H7 (cell line): ENCODE results near the gene TMEM54. TPM values are rescaled to one million over a fixed set of nuclear protein-coding genes. Genes with fewer than 3 reads are reported as not detected.
"Not testable (repeated sequence)": the region's sequence is repeated elsewhere in the genome, so short reads cannot be mapped to it uniquely, and the experiment has no call there.

Experiments
- DNase-seq: peaks from one replicate; pipeline ENCODE4 v3.0.0; 2012
- H3K27me3 ChIP-seq: 2 replicates; pipeline ENCODE4 v1.6.0; 2011; ENCODE audit warnings: mild to moderate bottlenecking, low read length; ENCODE audit not compliant: control insufficient read depth, insufficient read depth
- H3K36me3 ChIP-seq: replicated peaks from 2 replicates; pipeline ENCODE4 v1.5.1; 2011; ENCODE audit warnings: low read length; ENCODE audit not compliant: control insufficient read depth, insufficient read depth
- H3K4me3 ChIP-seq: 2 replicates; pipeline ENCODE4 v1.5.1; 2011; ENCODE audit warnings: low read depth, mild to moderate bottlenecking, control low read depth, low read length, moderate library complexity; ENCODE audit not compliant: insufficient read depth
- total RNA-seq: library from RNA; depleted of rRNA; stranded (reverse); fragments of >200 nt; shearing (Covaris generic); gene quantifications from 2 replicates; pipeline ENCODE4 v1.2.3, GENCODE V29; 2014

TMEM54 gene
- total RNA-seq, 1 experiment from 2014 or later: 9.8 TPM

- Histone ChIP-seq H3K27me3 (peaks cover 40% of the 10 kb centered on the region), H3K4me3 (no peak overlapping the region), H3K36me3 (no peaks in the 10 kb centered on the region)
- DNase-seq: no peak
Observed at GRCh38 chr1:32928285-32928684, 27.1 kb upstream of the TMEM54 start.

- H3K4me3 ChIP-seq: no peak overlapping the region
- no peak for DNase-seq
- H3K36me3 ChIP-seq: no peaks in the 10 kb centered on the region
- H3K27me3 ChIP-seq: peaks cover 43% of the 10 kb centered on the region
Observed at GRCh38 chr1:32927441-32927840, 26.3 kb upstream of the TMEM54 start.

- H3K36me3 ChIP-seq: no peaks in the 10 kb centered on the region
- DNase-seq: no peak
- H3K27me3 ChIP-seq: peaks cover 43% of the 10 kb centered on the region
- no peak overlapping the region for H3K4me3 ChIP-seq
Observed at GRCh38 chr1:32926562-32926961, 25.4 kb upstream of the TMEM54 start.

- peak overlapping the region; percentile 48 for H3K4me3 ChIP-seq
- peak; percentile 80 for DNase-seq
Observed at GRCh38 chr1:32925403-32926162, 24.4 kb upstream of the TMEM54 start.

GRCh38 chr1:32924881-32925344, 23.7 kb upstream of the TMEM54 start:
- Histone ChIP-seq H3K27me3 (peaks cover 43% of the 10 kb centered on the region), H3K4me3 (peak overlapping the region; percentile 48), H3K36me3 (no peaks in the 10 kb centered on the region)
- DNase-seq: peak; percentile 86

More at GRCh38 chr1:32925403-32926162, 24.4 kb upstream of the TMEM54 start:
- Histone ChIP-seq H3K36me3 (no peaks in the 10 kb centered on the region), H3K27me3 (peaks cover 43% of the 10 kb centered on the region)

- Histone ChIP-seq H3K4me3 (no peak overlapping the region), H3K27me3 (peaks cover 27% of the 10 kb centered on the region), H3K36me3 (no peaks in the 10 kb centered on the region)
- no peak for DNase-seq
Observed at GRCh38 chr1:32920833-32921232, 19.6 kb upstream of the TMEM54 start.

GRCh38 chr1:32919811-32920733, 18.9 kb upstream of the TMEM54 start:
- Histone ChIP-seq H3K36me3 (no peaks in the 10 kb centered on the region), H3K27me3 (peaks cover 20% of the 10 kb centered on the region), H3K4me3 (no peak overlapping the region)
- DNase-seq: no peak

- Histone ChIP-seq H3K27me3 (peaks cover 3% of the 10 kb centered on the region), H3K4me3 (no peak overlapping the region), H3K36me3 (no peaks in the 10 kb centered on the region)
- no peak for DNase-seq
Observed at GRCh38 chr1:32918179-32918578, 17.0 kb upstream of the TMEM54 start.

GRCh38 chr1:32917521-32917920, 16.3 kb upstream of the TMEM54 start:
- no peak for DNase-seq
- Histone ChIP-seq H3K27me3 (no peaks in the 10 kb centered on the region; the same call in none of the 2 replicates), H3K4me3 (no peak overlapping the region), H3K36me3 (no peaks in the 10 kb centered on the region)

GRCh38 chr1:32915766-32916706, 14.8 kb upstream of the TMEM54 start:
- DNase-seq: no peak
- Histone ChIP-seq H3K4me3 (no peak overlapping the region), H3K27me3 (no peaks in the 10 kb centered on the region; the same call in none of the 2 replicates), H3K36me3 (no peaks in the 10 kb centered on the region)

- H3K4me3 ChIP-seq: no peak overlapping the region
Observed at GRCh38 chr1:32910319-32910718, 9.1 kb upstream of the TMEM54 start.

GRCh38 chr1:32907435-32907834, 6.2 kb upstream of the TMEM54 start:
- H3K36me3 ChIP-seq: no peaks in the 10 kb centered on the region
- DNase-seq: no peak
- H3K27me3 ChIP-seq: peaks cover 12% of the 10 kb centered on the region

More at GRCh38 chr1:32910319-32910718, 9.1 kb upstream of the TMEM54 start:
- DNase-seq: no peak
- Histone ChIP-seq H3K27me3 (no peaks in the 10 kb centered on the region; the same call in 1 of the 2 replicates), H3K36me3 (no peaks in the 10 kb centered on the region)

GRCh38 chr1:32906654-32907053, 5.5 kb upstream of the TMEM54 start:
- DNase-seq: no peak
- Histone ChIP-seq H3K27me3 (peaks cover 20% of the 10 kb centered on the region), H3K4me3 (no peak overlapping the region), H3K36me3 (no peaks in the 10 kb centered on the region)

More at GRCh38 chr1:32907435-32907834, 6.2 kb upstream of the TMEM54 start:
- no peak overlapping the region for H3K4me3 ChIP-seq

GRCh38 chr1:32905588-32905987, 4.4 kb upstream of the TMEM54 start:
- H3K36me3 ChIP-seq, DNase-seq, H3K4me3 ChIP-seq: not testable (repeated sequence)
- H3K27me3 ChIP-seq: peaks cover 28% of the 10 kb centered on the region
